Caco-2 (cell line): ENCODE results near the gene RAB3IL1. TPM values are rescaled to one million over a fixed set of nuclear protein-coding genes. Genes with fewer than 3 reads are reported as not detected.
A peak's percentile ranks its signal among the peaks of the same experiment; 100 is the strongest.
"Not testable (repeated sequence)": the region's sequence is repeated elsewhere in the genome, so short reads cannot be mapped to it uniquely, and the experiment has no call there.

ENCODE experiments used
- BruUV-seq: library from RNA; stranded (reverse); fragments of 400-500 nt; replicated peaks from 2 replicates; lab custom pipeline; 2021; lab: Mats Ljungman, UMichigan
- CTCF ChIA-PET: fragments of 300-600 bp; sonication (Branson Sonifier 250); formaldehyde crosslinking; loops from one replicate; lab custom pipeline; 2022; ENCODE audit warnings: antibody characterized with exemption; lab: Charles Lee
- POLR2A ChIA-PET: fragments of 300-600 bp; sonication (Branson Sonifier 250); formaldehyde crosslinking; loops from one replicate; lab custom pipeline; 2022; ENCODE audit warnings: antibody characterized with exemption; lab: Charles Lee
- DNase-seq, 2 experiments: peaks; one replicate each; pipeline versions ENCODE4 v3.0.0 to v3.0.0-alpha.2; 2020 to 2022
- H3K27me3 ChIP-seq: replicated peaks from 2 replicates; pipeline ENCODE4 v1.6.0; 2011; ENCODE audit warnings: low read length; ENCODE audit not compliant: control insufficient read depth, insufficient read depth
- H3K36me3 ChIP-seq: 2 replicates; pipeline ENCODE4 v1.5.1; 2011; ENCODE audit warnings: low read length; ENCODE audit not compliant: control insufficient read depth, insufficient read depth
- H3K4me1 ChIP-seq: fragments of 250-450 bp; sonication (Bioruptor Pico); 2 replicates; pipeline ENCODE4 v1.5.1; 2020; ENCODE audit warnings: mild to moderate bottlenecking
- H3K4me3 ChIP-seq: 2 replicates; pipeline ENCODE4 v1.5.1; 2011; ENCODE audit warnings: low read depth, mild to moderate bottlenecking, control low read depth, low read length
- H3K9me3 ChIP-seq: fragments of 250-450 bp; sonication (Bioruptor Pico); 2 replicates; pipeline ENCODE4 v1.5.1; 2020; ENCODE audit warnings: mild to moderate bottlenecking, moderate library complexity
- H3K27ac Mint-ChIP-seq: one replicate; pipeline ENCODE4 v1.8.0; 2022; ENCODE audit warnings: mixed read lengths; ENCODE audit not compliant: unreplicated experiment
- H3K27me3 Mint-ChIP-seq: one replicate; pipeline ENCODE4 v1.8.0; 2022; ENCODE audit warnings: mixed read lengths; ENCODE audit not compliant: insufficient read depth, unreplicated experiment
- H3K36me3 Mint-ChIP-seq: one replicate; pipeline ENCODE4 v1.8.0; 2022; ENCODE audit warnings: mild to moderate bottlenecking, mixed read lengths; ENCODE audit not compliant: insufficient read depth, unreplicated experiment
- H3K4me1 Mint-ChIP-seq: one replicate; pipeline ENCODE4 v1.8.0; 2022; ENCODE audit warnings: low read depth, mixed read lengths; ENCODE audit not compliant: unreplicated experiment
- H3K4me3 Mint-ChIP-seq: one replicate; pipeline ENCODE4 v1.8.0; 2022; ENCODE audit warnings: mild to moderate bottlenecking, moderate library complexity, mixed read lengths; ENCODE audit not compliant: unreplicated experiment
- H3K9me3 Mint-ChIP-seq: one replicate; pipeline ENCODE4 v1.8.0; 2022; ENCODE audit warnings: mixed read lengths; ENCODE audit not compliant: unreplicated experiment
- CTCF ChIP-seq, 2 experiments: fragments of 200-600 bp in 1 of 2; IDR thresholded peaks; 1 replicate in 1 of 2; 2 replicates in 1 of 2; pipeline versions ENCODE4 v1.5.1 to v1.8.0; 2011 to 2022; ENCODE audit warnings: antibody characterized with exemption in 1 of 2, control low read depth in 1 of 2, inconsistent platforms in 1 of 2, low read depth in 1 of 2, low read length in 1 of 2, mild to moderate bottlenecking in 1 of 2, moderate library complexity in 1 of 2; ENCODE audit not compliant: insufficient read depth in 1 of 2, severe bottlenecking in 1 of 2, unreplicated experiment in 1 of 2
- intact Hi-C: fragments of 100-400 bp; cut with micrococcal nuclease; formaldehyde crosslinking; loops from one replicate; pipeline ENCODE4 v1.10.0; 2022; ENCODE audit not compliant: unreplicated experiment
- total RNA-seq: library from RNA; stranded (reverse); gene quantifications from 2 replicates; pipeline ENCODE4 v1.2.3, GENCODE V29; 2022

Gene RAB3IL1
- total RNA-seq, 1 experiment from 2014 or later, result 10.6 TPM

GRCh38 chr11:61954106-61954850, 36.9 kb upstream of the RAB3IL1 start:
- Mint-ChIP-seq H3K27ac (peak overlapping the region; percentile 66), H3K4me1 (no peaks in the 10 kb centered on the region), H3K27me3 (no peaks in the 10 kb centered on the region), H3K36me3 (peaks cover 22% of the 10 kb centered on the region), H3K4me3 (peak overlapping the region; percentile 71), H3K9me3 (no peaks in the 10 kb centered on the region)
- H3K4me1 ChIP-seq, result peaks cover 16% of the 10 kb centered on the region
- no peaks in the 10 kb centered on the region for H3K36me3 ChIP-seq
- H3K27me3 ChIP-seq, result no peaks in the 10 kb centered on the region
- intact Hi-C loops, result loop anchor here (2.0 kb wide), 1 partner anchor 129 kb away; no protein-coding TSS in a partner anchor
- ChIA-PET CTCF (interaction anchor here (0.6 to 1.6 kb wide), 10 partner anchors 13 to 422 kb away, joined by 3 to 15 read pairs (median 5); partner anchors contain the start of gene FTH1), POLR2A (interaction anchor here (0.7 to 1.9 kb wide), 3 partner anchors 14 to 162 kb away, joined by 4 to 21 read pairs (median 8); partner anchors contain the start of genes FEN1, FTH1 and TMEM258)
- no TSS peak for BruUV-seq
- no peak for TF ChIP-seq CTCF (IDR thresholded peaks at IDR 0.05; ENCODE audit: insufficient read depth in 1 of 2, low read depth in 1 of 2, low read length in 1 of 2, severe bottlenecking in 1 of 2, unreplicated experiment in 1 of 2)
- DNase-seq, result no peak
- no peak overlapping the region for H3K4me3 ChIP-seq
- H3K9me3 ChIP-seq, result no peaks in the 10 kb centered on the region

GRCh38 chr11:61953632-61954031, 36.3 kb upstream of the RAB3IL1 start:
- H3K27me3 ChIP-seq, DNase-seq, H3K4me3 Mint-ChIP-seq, H3K36me3 ChIP-seq, H3K27me3 Mint-ChIP-seq, POLR2A ChIA-PET, H3K9me3 Mint-ChIP-seq, H3K27ac Mint-ChIP-seq, BruUV-seq, H3K4me1 Mint-ChIP-seq, H3K9me3 ChIP-seq, H3K4me3 ChIP-seq: not testable (repeated sequence)
- peaks cover 16% of the 10 kb centered on the region for H3K36me3 Mint-ChIP-seq
- H3K4me1 ChIP-seq, result peaks cover 12% of the 10 kb centered on the region
- CTCF ChIA-PET, result interaction anchor here (0.9 to 1.1 kb wide), 2 partner anchors 55 to 129 kb away, joined by 3 read pairs; no protein-coding TSS in a partner anchor
- intact Hi-C loops, result loop anchor here (2.0 kb wide), 1 partner anchor 129 kb away; no protein-coding TSS in a partner anchor

GRCh38 chr11:61952882-61953281, 35.5 kb upstream of the RAB3IL1 start:
- ChIA-PET CTCF (interaction anchor here (0.7 to 1.1 kb wide), 4 partner anchors 20 to 162 kb away, joined by 3 to 7 read pairs (median 4); no protein-coding TSS in a partner anchor), POLR2A (interaction anchor here (0.5 kb wide), 1 partner anchor 15 kb away, joined by 5 read pairs; the partner anchor contains the start of gene FTH1)

More at GRCh38 chr11:61952882-61953281, 35.5 kb upstream of the RAB3IL1 start:
- no peak for DNase-seq
- intact Hi-C loops, result no loop called here
- H3K4me1 Mint-ChIP-seq, result no peaks in the 10 kb centered on the region
- no peaks in the 10 kb centered on the region for H3K27me3 Mint-ChIP-seq
- Histone ChIP-seq H3K36me3 (no peaks in the 10 kb centered on the region), H3K4me3 (no peak overlapping the region), H3K27me3 (no peaks in the 10 kb centered on the region), H3K9me3 (no peaks in the 10 kb centered on the region), H3K4me1 (peaks cover 12% of the 10 kb centered on the region)
- TF ChIP-seq CTCF (IDR thresholded peaks at IDR 0.05; ENCODE audit: insufficient read depth in 1 of 2, low read depth in 1 of 2, low read length in 1 of 2, severe bottlenecking in 1 of 2, unreplicated experiment in 1 of 2), result no peak
- H3K9me3 Mint-ChIP-seq, result no peaks in the 10 kb centered on the region
- H3K4me3 Mint-ChIP-seq, result no peak overlapping the region
- BruUV-seq, result no TSS peak
- no peak overlapping the region for H3K27ac Mint-ChIP-seq
- H3K36me3 Mint-ChIP-seq, result peaks cover 13% of the 10 kb centered on the region
